HG02943 (cell line): ENCODE data around the gene DRGX.

Experiments
- ATAC-seq: cut with Tn5 transposase; IDR thresholded peaks from one replicate; pipeline ENCODE4 v1.9.1; 2021; ENCODE audit warnings: mild to moderate bottlenecking, low read depth, moderate library complexity; ENCODE audit not compliant: unreplicated experiment

The DRGX gene

DNA sequence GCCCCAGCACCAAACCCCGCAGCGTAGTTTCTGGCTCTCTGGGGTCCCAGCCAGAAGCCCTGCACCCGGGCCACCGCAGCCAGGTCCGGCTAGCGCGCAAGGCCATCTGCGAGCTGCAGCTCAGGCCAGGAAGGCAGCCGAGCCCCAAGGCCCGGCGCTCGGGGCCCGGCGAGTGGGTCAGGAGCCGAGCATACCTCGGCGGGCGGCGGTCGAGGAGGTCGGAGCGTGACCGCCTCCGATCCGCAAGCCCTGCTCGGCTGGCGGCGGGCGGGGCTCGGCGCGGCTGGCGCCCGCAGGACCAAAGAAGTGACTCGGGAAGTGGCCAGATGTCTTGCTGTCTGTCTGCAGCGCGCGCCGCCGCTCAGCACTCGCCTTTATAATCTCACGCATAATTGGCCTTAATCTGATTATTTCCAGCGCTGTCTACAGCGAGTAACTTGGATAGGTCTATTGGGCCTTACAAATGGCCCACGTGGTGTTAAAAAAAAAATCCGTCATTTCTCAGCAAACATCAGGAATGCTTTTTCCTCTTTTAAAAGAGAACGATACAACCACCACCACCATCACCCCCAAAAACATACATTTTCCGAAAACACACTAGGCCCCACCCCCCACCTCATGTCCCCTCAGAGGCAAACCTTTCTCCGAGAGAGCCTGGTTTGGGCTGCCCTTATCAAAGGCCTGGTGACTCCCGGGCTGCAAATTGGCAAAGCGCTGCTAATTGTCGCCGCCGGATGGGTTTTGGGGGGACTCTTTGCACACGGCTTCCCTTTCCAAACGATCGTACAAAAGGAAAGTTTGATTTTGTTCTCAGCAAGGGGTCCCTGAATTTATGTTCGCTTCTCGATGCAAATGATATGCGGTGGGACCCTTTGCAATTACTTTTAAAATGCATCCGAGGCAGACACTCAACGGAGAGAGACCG lies at the start of gene DRGX:
DRGX (minus strand) TSS at position 349 of the 925 bp plus-strand sequence. CDS start 649 bp downstream, outside the sequence.
- ATAC-seq = no peak

DNA sequence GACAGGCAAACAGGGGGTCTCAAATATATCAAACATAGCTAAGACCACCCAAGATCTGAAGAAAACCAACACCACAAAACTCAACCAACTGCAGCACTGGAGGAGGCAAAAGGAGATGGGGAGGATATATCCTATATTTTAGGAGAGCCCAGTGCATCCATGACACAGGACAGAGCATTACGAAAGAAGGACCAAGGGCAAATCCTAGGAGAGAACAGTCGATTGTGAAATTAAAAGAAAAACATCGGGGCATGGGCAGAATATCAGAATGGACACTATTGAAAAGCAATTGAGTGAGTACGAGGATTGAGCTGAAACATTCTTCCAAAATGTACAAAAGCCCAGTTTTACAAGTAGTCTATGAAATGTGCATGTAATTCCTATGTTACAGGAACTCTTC lies 48.5 kb upstream of the DRGX start:
- ATAC-seq = no peak

DNA sequence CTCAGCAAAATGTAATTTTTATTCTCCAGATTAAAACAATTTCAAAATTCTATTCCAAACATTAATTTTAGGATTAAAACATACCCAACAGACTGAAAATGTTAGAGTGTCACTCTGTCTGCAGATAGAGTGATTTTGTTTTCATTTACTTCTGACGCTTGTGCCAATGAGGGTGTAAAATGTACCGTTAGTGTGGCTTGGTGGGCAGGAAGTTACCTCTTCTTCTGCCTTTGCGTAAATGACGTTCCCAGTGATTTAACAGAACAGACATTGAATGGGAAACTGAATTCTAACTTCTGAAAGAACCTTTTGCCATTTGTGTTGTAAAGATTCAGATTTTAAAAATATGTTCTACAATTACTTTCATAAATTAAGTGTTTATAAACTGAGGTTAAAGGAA lies 47.0 kb upstream of the DRGX start:
- ATAC-seq = no peak

DNA sequence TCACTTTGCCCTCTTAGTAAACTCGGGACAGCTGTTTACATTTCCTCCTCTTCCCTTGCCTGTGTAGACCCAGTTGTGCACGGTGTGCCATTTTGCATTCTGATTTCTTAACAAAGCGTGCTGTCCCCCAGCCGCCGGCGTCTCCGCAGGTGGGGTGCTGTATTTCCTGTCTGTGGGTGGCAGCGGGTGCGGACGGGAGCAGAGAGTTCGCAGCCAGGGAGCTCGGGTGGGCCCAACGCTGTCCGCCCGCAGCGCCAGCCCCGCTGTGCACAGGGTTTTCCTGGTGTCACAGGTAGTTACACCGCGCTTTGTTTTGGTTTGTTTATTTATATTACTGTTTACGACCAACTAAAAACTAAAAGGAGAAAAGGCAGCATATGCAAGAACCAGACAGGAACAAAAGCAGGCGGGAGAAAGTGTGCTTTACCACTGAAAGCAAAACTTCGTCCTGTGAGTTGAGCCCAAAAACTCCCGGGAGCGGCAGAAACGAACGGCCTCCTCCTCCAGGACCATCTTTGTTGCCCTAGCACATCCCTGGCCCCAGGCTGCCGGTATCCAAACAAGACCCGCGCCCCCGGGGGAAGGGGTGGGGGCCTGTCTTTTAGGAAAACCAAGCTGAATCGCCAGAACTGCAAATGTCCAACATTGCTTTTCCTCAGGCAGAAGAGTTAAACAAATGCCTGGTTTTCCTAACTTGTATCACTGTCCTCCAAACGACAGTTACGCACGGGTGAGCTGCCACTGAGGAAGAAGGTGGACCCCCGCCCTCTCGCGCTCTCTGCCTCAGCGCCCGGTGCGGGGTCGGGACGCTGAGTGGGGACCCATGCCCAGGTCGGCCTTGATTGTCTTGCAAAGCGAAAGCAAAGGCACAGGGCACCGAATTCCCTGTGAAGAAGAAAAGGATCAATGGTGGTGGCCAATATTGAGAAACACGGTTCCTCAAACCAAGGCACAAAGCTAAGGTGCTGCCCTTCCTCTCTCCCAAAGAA lies 45.9 kb upstream of the DRGX start:
- no peak for ATAC-seq

DNA sequence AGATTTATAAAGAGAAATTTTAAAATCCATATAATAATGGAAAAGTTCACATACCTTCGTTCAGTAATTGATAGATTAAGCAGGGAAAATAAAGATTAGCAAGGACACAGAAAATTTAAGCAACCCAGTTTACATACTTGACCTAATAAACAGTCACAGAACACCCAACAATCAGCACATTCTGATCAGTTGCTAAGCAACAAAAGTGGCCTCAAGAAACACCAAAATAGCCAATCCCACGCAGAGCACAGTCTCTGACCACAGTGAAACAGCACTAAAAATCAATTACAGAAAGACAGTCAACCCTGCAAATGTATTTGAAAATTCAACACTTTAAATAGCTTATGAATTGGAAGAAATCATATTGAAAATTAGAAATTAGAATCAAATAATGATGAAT lies 39.3 kb upstream of the DRGX start:
- no peak for ATAC-seq

DNA sequence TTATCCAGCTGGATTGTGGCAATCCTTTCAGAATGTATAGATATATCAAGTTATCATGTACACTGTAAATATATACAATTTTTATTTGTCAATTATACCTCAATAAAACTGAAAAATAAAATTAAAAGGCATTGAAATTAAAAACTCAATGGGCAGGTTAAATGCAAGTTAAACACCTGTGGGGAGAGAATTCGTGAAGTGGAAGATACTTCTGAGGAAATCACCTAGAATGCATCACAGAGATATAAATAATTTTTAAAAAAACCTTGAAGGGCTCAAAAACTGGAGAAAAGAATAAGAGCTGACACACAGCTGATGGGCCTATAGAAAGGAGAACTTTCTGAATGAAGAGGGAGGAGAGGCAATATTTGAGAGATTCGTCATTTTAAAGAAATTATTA lies 37.2 kb upstream of the DRGX start:
- ATAC-seq = no peak

DNA sequence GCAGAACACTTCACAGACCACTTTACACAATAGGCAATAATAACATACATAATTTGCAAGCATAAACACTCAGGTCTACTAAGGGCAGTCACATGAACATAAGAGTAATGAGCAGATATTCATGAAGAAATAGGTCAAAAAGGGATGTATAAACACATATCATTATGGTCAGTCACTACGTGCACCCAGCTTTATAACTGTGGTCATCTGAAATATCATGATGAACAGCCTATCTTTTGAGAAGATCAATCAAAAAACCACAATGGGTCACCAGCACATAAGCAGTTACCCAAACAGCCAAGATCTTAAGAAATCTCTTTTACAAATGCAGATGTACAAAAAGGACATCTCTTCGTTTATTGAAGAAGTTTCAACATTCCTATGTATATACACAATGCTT lies 35.5 kb upstream of the DRGX start:
- ATAC-seq = no peak

DNA sequence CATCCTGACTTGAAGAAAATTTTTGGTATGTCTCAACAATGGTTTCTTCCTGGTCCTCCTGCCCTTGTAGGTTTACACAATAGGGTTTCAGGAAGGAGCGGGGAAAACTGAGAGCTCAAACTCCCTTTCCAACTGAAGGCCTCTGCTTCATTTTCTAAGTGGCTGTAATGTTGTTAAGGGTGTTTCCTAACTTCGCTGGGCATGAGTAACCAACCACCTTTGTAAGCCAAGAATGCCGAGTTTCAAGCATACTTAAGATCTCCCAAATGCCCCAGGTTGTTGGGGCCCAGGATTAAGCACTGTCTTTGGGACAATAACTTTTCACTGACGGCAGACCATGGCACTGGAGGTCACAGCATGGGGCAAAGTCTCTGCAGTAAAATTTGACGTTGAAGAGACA lies 33.6 kb upstream of the DRGX start:
- no peak for ATAC-seq

DNA sequence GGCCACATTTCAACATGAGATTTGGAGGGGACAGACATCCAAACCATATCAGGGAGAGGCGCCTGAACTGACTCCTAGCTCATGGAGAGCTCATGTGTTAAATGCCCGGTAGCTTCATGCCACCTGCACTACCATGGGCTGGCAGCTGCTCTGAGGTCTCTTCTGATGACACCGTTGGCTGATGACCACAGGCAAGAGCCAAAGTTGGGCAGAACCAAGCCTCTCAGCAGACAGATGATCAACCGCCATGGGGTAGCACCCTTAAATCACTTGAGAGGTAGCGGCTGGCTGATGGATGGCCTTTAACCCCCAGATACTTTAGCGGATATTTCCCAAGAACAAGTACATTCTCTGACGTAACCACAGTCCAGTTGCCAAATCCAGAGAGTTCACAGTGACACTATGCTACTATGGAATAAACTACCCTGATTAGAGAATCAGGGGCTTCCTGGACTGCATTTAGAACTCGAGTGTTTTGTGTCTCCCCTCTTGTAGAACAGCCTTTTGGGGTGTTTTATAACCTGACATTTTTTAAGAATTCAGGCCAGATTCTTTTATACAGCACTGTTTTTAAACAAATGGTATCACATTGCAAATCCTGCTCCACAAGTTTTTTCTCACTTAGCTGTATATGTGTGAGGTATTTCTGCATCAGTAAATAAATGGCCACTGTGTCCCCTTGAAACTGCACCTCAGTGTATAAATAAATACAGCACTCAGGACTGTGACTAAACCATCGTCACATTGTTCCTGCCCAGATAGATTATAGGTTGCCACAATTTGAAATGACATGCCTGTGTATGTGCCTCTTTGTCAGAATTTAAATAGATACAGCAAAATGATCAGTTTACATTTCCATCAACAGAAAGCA lies 30.8 kb upstream of the DRGX start:
- no peak for ATAC-seq

DNA sequence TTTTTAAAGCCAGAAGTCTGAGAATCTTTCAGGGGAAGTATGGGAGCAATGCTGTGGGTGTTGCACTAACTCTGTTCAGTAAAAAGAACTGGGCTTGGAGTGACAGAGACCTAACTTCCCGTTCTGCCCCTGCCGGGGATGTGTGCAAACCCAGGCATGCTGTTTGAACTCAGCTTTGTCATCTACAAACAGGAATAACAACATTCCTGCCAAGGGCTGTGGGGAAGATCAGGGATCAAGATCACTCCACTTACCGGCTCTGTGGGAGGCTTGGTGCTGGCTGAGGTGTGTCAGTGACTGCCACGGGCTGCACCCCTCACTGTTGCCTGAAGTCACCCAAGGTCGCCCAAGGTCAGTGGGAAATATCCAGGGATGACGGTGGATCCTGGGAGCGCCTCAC lies 23.1 kb upstream of the DRGX start:
- ATAC-seq = no peak

DNA sequence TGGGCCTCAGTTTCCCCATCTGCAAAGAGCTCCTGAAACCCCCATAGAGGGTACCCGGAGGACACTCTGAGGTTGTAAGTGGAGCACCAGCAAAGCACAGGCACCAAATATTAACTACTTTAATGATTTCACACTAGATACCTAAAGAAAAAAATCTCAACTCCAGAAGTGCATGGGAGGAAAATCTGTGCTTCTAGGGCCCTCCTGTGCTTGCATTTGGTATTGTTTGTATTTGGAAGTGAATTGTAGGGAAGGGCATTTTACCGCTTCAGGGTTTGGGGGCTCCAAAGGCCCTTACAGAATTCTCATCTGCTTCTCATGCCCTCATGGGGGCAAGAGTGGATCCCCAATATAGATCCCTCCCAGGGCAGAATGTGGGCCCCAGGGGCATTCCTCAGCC lies 22.4 kb upstream of the DRGX start:
- ATAC-seq = no peak

DNA sequence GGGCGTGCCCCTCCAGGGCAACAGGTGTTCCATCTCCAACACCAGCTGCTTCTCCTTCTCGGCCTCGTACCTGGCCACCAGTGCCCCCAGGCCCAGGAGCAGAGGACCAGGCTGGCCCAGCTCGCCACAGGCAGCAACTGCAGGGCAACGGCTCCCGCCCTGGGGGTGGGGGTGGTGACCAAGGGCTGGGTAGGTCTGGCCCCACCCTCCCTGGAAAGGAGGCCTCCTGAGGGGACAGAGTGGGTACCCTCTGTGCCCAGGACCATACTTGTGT lies 22.1 kb upstream of the DRGX start:
- ATAC-seq = no peak

DNA sequence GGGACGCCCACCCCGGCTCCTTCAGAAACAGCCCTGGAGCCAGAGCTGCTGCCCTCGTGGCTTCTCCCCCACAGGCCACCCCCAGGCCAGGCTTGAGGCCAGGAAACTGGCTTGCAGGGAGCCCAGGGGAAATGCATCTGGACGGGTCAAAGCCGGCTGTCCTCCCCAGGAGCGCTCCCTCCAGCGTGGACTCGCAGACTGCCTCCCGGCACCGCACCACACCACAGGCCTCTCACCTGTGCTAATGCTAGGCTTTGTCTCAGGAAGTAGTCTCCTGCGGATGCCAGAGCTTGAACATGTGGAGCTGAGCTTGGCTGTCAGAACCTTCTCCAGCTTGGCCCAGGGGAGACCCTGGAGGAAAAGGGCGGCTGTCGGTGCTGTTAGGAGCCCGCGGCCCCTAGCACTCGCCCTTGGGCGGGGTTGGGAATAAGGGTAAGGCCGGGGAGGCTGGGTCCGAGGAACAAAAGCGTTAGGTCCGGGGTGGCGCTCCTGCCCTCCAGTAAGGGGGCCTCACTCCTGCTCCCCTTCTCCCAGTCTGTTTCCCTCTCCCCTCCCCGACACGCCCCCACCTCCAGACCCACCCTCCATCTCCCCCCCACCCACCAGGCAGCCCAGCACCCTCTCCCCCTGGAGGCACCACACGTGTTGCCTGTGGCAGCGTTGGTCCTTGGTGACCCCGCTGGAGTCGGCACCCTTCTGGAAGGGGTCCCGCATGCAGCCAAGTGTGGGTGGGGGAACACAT lies 21.6 kb upstream of the DRGX start:
- no peak for ATAC-seq

DNA sequence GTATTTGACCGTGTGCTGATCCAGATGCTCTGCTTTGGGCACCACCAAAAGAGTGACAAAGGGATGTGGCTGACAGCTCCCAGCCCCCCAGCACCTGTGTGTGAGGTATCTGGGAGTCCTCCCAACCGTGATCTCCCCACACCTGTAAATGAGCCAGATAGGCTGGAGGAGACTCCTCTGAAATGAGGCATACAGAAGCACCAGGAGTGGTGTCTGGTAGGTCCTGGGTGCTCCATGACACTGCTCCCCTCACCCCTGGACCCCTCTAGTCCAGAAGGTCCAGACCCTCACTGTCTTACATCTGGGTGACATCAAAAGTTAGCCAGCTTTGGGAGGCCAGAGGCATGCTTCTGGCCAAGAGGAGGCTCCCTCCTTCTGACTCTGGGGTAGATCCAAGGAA lies 20.0 kb upstream of the DRGX start:
- ATAC-seq = no peak

DNA sequence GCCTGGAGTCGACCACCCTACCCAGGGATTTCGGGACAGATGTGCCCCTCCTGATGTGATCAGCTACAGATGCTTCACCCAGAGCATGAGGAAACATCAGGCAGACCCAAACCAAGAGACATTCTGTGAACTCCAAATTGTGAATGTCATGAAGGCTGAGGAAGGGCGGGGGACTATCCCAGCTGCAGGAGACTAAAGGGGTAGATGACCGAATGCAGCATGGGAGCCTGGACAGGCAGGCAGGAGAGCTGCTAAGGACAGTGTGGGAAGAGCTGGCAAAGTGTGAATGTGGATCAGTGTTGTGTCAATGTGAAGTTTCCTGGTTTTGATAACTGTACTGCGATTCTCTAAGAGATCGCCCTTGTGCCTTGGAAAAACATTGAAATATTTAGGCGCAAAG lies 19.2 kb upstream of the DRGX start:
- ATAC-seq = no peak

DNA sequence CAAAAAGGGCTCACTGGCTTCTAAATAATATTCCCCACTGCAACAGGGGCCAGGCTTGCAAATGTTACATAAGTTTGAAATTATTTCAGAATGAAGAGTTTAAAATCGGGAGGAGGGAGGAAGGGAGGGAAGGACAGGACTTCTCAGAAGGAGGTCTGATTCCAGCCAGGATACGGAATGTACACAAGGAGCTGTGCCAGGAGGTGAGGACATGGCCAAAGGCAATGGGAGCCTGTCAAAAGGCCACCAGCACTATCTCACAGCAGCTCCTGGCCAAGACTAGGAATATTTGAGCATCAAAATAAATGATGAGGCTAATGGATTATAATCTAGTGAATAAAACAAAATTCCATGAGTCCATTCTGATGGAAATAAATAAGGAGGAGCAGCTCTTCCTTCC lies 18.6 kb upstream of the DRGX start:
- no peak for ATAC-seq

DNA sequence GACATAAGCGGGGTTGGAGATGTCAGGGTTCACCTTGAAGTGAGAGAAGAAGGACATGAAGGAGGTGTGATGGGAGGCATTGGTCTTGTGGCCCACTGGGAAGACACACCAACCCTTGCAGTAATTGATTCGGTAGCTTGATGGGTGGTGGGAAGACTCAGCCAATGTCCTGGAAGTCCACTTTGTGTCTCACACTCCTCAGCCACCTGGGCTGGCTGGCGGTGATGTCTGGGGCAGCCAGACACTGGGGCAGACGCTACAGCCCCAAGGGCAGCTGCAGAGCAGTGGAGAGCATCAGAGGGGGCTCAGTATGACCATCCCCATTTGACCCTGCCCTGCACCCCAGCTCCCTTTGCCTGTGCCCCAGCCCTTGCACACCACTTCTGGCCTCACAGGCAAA lies 16.7 kb upstream of the DRGX start:
- no peak for ATAC-seq

DNA sequence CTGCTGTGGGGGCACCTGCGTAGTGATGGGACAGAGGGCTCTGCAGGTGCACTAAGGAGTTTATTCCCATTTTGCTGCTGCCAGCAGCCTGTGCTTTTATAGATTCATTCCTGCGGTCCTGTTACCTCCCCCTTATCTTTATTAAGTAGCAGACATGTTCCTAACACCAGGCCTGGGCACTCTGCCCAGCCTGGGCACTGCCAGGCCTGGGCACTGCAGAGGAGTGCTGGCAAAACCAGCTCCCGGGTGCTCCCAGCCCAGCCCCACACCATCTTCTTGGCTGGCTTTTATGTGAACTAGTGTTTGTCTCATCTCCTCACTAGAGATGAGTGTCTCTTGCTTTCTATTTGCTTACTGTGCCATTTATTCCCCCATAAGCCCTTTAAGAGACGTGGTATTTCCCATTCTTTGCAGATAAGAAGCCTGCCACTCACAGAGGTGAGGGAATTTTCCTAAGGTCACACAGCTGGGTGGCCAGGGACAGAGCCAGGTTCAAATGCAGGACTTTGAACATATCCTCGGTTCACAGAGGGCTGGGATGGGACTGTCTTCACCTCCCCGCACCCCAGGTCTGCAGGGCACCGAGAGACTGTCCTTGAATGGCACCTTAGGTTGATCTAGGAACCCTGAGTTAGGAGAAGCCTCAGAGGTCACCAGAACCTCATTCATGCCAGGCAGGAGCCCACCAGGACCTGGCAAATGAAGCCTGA lies 14.6 kb upstream of the DRGX start:
- ATAC-seq = no peak

DNA sequence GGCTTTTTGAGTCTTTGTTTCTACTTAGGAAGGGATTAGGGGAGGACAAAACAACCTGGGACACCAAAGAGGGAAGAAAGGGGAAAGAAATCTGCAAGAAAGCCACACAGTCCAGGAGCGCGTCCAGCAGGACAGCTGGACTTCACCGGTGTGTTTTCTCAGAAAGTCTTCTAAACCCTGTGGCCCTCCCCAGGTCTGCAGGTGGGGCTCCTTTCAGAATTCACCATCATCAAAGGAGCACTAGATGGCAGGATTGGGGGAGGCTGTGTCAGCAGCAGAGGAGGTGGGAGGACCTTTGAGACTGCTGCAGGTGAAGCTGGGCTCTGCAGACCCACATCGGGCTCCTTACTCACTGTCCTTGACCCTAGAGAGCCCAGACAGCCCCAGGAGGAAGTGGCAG lies 13.9 kb upstream of the DRGX start:
- no peak for ATAC-seq
